ENCODE measurements around the gene CHRD.

GRCh38 chr3:184372296-184372821 is 7.5 kb upstream of the CHRD start:
- TF ChIP-seq POLR2AphosphoS5 (IDR thresholded peaks at IDR 0.05; ENCODE audit: low read depth, low read length), result no peak
- TF ChIP-seq POLR2A (IDR thresholded peaks at IDR 0.05; ENCODE audit: low read depth, low read length), result no peak
- no peak for TF ChIP-seq TAF1 (IDR thresholded peaks at IDR 0.05; ENCODE audit: low read depth, low read length)
- TF ChIP-seq SPI1 (IDR thresholded peaks at IDR 0.05; ENCODE audit: low read depth, low read length), result no peak
